GM19025 (cell line): ENCODE results near the gene AMACR.
"Not testable (repeated sequence)": the region's sequence is repeated elsewhere in the genome, so short reads cannot be mapped to it uniquely, and the experiment has no call there.

Experiments
- ATAC-seq: cut with Tn5 transposase; IDR thresholded peaks from one replicate; pipeline ENCODE4 v1.9.1; 2021; ENCODE audit warnings: mild to moderate bottlenecking, low read depth, moderate library complexity; ENCODE audit not compliant: unreplicated experiment

The AMACR gene

DNA sequence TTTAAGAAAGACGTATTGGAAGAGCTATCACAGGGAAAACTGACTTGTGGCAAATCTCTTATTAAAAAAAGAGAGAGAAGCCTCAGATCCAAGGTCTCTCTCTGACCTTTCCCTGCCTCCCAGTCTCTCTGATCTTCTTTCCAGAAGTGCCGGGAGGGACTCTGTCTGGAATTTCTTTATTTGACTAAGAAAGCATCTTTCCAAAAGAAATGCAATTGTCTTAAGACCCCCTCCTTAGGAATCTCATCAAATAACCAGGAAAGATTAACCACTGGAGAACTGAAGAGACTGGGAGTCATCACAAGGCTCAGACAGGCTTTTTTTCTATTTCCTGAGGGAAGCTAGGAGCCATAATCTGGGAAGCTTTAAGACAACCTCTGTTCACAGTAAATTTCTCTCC is 30.5 kb upstream of the AMACR start:
- ATAC-seq: no peak

DNA sequence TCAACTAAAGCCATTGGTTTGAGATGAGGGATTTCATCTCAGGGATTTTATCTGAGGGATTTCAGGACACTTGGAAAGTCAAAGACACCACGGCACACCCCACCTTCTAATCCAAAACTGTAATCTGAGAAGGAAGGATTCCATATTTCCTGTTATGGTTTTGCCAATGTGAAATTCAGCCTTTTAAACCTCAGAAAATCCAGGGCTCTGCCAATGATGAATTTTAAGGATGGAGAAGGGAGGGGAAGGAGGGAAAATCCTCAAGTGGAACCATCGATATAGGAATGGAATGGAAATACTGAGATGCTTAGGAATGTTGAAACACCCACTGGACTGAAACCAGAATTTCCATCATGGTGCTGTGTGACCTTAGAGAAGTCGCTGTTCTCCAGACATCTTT is 29.9 kb upstream of the AMACR start:
- no peak for ATAC-seq

GRCh38 chr5:34035756-34036155 is 27.9 kb upstream of the AMACR start:
- no peak for ATAC-seq

- peak; percentile 92 for ATAC-seq
These were observed 26.9 kb upstream of the AMACR start for GRCh38 chr5:34034534-34035327.

GRCh38 chr5:34031966-34032365 is 24.1 kb upstream of the AMACR start:
- ATAC-seq: no peak

GRCh38 chr5:34031117-34031516 is 23.3 kb upstream of the AMACR start:
- no peak for ATAC-seq

DNA sequence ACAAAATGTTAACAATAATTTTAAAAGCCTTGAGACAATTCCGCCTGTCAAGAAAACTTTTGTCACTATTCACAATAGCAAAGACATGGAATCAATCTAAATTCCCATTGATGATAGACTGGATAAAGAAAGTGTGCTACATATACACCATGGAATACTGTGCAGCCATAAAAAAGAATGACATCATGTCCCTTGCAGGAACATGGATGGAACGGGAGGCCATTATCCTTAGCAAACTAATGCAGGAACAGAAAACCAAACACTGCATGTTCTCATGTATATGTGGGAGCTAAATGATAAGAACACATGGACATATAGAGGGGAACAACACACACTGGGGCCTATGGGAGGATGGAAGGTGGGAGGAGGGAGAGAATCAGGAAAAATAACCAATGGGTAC is 22.7 kb upstream of the AMACR start:
- not testable (repeated sequence) for ATAC-seq

GRCh38 chr5:34030048-34030447 is 22.2 kb upstream of the AMACR start:
- ATAC-seq: no peak

GRCh38 chr5:34028349-34028748 is 20.5 kb upstream of the AMACR start:
- ATAC-seq: no peak

GRCh38 chr5:34026089-34026761 is 18.4 kb upstream of the AMACR start:
- ATAC-seq: no peak

- peak; percentile 93 for ATAC-seq
These were observed 14.4 kb upstream of the AMACR start for GRCh38 chr5:34022121-34022705.

- ATAC-seq: no peak
These were observed 13.5 kb upstream of the AMACR start for GRCh38 chr5:34021334-34021733.

DNA sequence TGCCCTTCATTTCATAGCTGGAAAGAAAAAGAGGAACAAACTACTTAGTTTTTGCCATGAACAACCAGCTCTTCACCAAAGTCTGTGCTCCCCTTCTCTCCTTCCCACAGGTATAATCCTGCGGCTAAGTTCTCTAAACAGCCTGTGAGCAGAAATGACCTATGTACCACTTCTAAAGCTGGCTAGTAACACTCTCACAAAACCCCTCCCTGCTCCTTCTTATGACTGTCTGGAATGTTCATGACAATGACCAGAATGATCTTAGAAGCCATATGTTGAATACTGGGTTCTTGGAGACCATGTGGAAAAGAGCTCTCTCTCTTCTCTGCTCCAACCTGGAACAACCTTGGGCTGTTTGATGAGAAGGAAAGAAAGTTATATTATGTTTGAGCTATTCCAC is 12.9 kb upstream of the AMACR start:
- ATAC-seq: no peak

- ATAC-seq: no peak
These were observed 9.4 kb upstream of the AMACR start for GRCh38 chr5:34017254-34017653.

- no peak for ATAC-seq
These were observed 8.9 kb upstream of the AMACR start for GRCh38 chr5:34016750-34017149.

- ATAC-seq: no peak
These were observed 8.4 kb upstream of the AMACR start for GRCh38 chr5:34016222-34016621.

DNA sequence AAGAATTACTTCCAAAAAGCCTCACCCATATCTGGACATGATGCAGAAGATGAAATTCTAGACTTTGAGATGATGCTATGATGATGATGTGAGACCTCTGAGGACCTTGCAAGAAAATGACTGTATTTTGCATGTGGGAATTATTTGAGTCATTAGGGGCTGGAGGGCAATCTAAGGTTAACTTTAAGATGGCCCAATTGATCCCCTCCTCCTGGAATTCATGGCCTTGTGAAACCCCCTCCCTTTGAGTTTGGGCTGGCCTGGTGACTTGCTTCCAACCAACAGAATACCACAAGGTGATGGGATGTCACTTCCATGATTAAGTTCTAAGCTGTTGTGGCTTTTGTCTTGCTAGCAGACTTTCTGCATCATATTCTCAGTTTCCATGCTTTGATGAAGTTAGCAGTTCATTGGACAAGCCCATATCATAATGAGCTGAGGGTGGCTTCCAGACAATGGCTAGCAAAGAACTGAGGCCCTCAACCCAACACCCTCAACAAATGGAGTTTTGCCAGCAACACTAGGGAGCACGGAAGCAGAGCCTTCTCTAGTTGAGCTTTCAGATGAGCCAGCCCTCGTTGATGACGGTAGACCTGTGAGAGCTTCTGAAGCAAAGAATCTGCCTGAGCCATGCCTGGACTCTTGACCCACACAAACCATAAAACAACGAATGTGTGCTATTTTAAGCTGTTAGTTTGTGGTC is 7.4 kb upstream of the AMACR start:
- ATAC-seq: no peak

- ATAC-seq: no peak
These were observed 6.8 kb upstream of the AMACR start for GRCh38 chr5:34014626-34015025.

GRCh38 chr5:34013547-34013946 is 5.7 kb upstream of the AMACR start:
- no peak for ATAC-seq

GRCh38 chr5:34012791-34013190 is 4.9 kb upstream of the AMACR start:
- no peak for ATAC-seq

DNA sequence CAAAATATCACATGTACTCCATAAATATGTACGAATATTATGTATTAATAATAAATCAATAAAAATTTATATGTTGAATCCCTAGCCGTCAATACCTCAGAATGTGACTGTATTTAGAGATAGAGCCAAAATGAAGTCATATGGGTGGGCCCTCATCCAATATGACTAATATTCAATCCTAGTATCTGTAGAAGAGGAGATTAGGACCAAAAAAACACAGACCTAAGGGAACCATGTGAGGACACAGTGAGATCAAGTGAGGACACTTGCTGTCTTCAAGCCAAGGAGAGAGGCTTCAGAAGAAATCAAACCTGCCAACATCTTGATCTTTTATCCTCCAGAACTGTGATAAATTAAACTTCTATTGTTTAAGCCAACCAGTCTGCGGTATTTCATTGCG is 3.7 kb upstream of the AMACR start:
- no peak for ATAC-seq
